ENCODE measurements around the gene GOLGA1.

The GOLGA1 gene

DNA sequence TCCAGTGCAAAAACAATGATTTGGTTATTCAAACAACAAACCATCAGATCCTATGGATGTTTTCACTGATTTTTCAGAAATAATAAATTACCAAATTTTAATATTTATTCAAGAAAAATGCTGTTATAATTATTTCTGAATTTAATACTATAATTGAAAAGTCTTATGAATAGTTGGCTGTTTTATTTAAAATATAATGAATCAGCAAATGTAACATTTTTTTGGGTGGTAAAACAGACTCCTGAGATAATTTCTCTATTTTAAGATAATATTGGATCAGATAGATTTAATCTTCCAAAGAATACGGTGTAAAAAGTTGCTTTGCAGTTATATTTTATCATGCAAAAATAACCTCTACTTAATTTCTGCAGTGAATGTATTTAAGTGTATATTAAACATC lies 5.3 kb upstream of the GOLGA1 start:
- TF ChIP-seq SIN3A (IDR thresholded peaks at IDR 0.05; ENCODE audit: borderline replicate concordance, insufficient read depth, low read length) (no peak), FOXP2 (optimal IDR thresholded peaks at IDR 0.05; ENCODE audit: borderline replicate concordance, extremely low read depth, extremely low read length, insufficient read depth) (no peak), POLR2AphosphoS5 (IDR thresholded peaks at IDR 0.05; ENCODE audit: low read depth, low read length) (no peak), TAF1 (IDR thresholded peaks at IDR 0.05; ENCODE audit: borderline replicate concordance, insufficient read depth, low read length) (no peak)
- TF ChIP-seq, protein P1, sequence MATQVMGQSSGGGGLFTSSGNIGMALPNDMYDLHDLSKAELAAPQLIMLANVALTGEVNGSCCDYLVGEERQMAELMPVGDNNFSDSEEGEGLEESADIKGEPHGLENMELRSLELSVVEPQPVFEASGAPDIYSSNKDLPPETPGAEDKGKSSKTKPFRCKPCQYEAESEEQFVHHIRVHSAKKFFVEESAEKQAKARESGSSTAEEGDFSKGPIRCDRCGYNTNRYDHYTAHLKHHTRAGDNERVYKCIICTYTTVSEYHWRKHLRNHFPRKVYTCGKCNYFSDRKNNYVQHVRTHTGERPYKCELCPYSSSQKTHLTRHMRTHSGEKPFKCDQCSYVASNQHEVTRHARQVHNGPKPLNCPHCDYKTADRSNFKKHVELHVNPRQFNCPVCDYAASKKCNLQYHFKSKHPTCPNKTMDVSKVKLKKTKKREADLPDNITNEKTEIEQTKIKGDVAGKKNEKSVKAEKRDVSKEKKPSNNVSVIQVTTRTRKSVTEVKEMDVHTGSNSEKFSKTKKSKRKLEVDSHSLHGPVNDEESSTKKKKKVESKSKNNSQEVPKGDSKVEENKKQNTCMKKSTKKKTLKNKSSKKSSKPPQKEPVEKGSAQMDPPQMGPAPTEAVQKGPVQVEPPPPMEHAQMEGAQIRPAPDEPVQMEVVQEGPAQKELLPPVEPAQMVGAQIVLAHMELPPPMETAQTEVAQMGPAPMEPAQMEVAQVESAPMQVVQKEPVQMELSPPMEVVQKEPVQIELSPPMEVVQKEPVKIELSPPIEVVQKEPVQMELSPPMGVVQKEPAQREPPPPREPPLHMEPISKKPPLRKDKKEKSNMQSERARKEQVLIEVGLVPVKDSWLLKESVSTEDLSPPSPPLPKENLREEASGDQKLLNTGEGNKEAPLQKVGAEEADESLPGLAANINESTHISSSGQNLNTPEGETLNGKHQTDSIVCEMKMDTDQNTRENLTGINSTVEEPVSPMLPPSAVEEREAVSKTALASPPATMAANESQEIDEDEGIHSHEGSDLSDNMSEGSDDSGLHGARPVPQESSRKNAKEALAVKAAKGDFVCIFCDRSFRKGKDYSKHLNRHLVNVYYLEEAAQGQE (IDR thresholded peaks at IDR 0.05; ENCODE audit: insufficient read depth in 1 of 2, low read depth in 2 of 2, low read length in 2 of 2) = no peak

- TF ChIP-seq SIN3A (IDR thresholded peaks at IDR 0.05; ENCODE audit: borderline replicate concordance, insufficient read depth, low read length) (no peak), FOXP2 (optimal IDR thresholded peaks at IDR 0.05; ENCODE audit: borderline replicate concordance, extremely low read depth, extremely low read length, insufficient read depth) (no peak), POLR2AphosphoS5 (IDR thresholded peaks at IDR 0.05; ENCODE audit: low read depth, low read length) (no peak), TAF1 (IDR thresholded peaks at IDR 0.05; ENCODE audit: borderline replicate concordance, insufficient read depth, low read length) (no peak)
- TF ChIP-seq, protein P1 (IDR thresholded peaks at IDR 0.05; ENCODE audit: insufficient read depth in 1 of 2, low read depth in 2 of 2, low read length in 2 of 2) = no peak
Measured at GRCh38 chr9:124941679-124942561, 1.0 kb upstream of the GOLGA1 start.

GRCh38 chr9:124940521-124940893 lies 376 bp downstream of the GOLGA1 start:
- TF ChIP-seq POLR2AphosphoS5 (IDR thresholded peaks at IDR 0.05; ENCODE audit: low read depth, low read length) = no peak

- TF ChIP-seq, protein P1 (IDR thresholded peaks at IDR 0.05; ENCODE audit: insufficient read depth in 1 of 2, low read depth in 2 of 2, low read length in 2 of 2) = no peak
- TF ChIP-seq TAF1 (IDR thresholded peaks at IDR 0.05; ENCODE audit: borderline replicate concordance, insufficient read depth, low read length) (no peak), POLR2AphosphoS5 (IDR thresholded peaks at IDR 0.05; ENCODE audit: low read depth, low read length) (no peak), SIN3A (IDR thresholded peaks at IDR 0.05; ENCODE audit: borderline replicate concordance, insufficient read depth, low read length) (no peak), FOXP2 (optimal IDR thresholded peaks at IDR 0.05; ENCODE audit: borderline replicate concordance, extremely low read depth, extremely low read length, insufficient read depth) (no peak)
Measured at GRCh38 chr9:124939944-124940343, 939 bp downstream of the GOLGA1 start.

- no peak for TF ChIP-seq SIN3A (IDR thresholded peaks at IDR 0.05; ENCODE audit: borderline replicate concordance, insufficient read depth, low read length)
- no peak for TF ChIP-seq FOXP2 (optimal IDR thresholded peaks at IDR 0.05; ENCODE audit: borderline replicate concordance, extremely low read depth, extremely low read length, insufficient read depth)
- no peak for TF ChIP-seq POLR2AphosphoS5 (IDR thresholded peaks at IDR 0.05; ENCODE audit: low read depth, low read length)
- TF ChIP-seq, protein P1 (IDR thresholded peaks at IDR 0.05; ENCODE audit: insufficient read depth in 1 of 2, low read depth in 2 of 2, low read length in 2 of 2) = no peak
- TF ChIP-seq TAF1 (IDR thresholded peaks at IDR 0.05; ENCODE audit: borderline replicate concordance, insufficient read depth, low read length) = no peak
Measured at GRCh38 chr9:124934290-124934689, 6.6 kb downstream of the GOLGA1 start.
